H1 (cell line): Measurements from ENCODE around the gene ARMH2. TPM values are rescaled to one million over a fixed set of nuclear protein-coding genes. Genes with fewer than 3 reads are reported as not detected.

Source experiments
- CTCF ChIA-PET: fragments of 300-600 bp; sonication (Branson Sonifier 250); formaldehyde crosslinking; loops from one replicate; lab custom pipeline; 2021; ENCODE audit not compliant: partially characterized antibody; lab: Charles Lee
- POLR2A ChIA-PET: fragments of 300-600 bp; sonication (Branson Sonifier 250); formaldehyde crosslinking; loops from one replicate; lab custom pipeline; 2021; ENCODE audit warnings: inconsistent platforms; ENCODE audit not compliant: partially characterized antibody; lab: Charles Lee
- DNase-seq, 2 experiments: peaks; one replicate each; pipeline versions ENCODE4 v3.0.0 to v3.0.0-alpha.2; 2010 to 2022; ENCODE audit warnings: low spot score in 2 of 2, low read depth in 1 of 2, mixed read lengths in 1 of 2
- FAIRE-seq: peaks from 2 replicates; lab custom pipeline; 2011; peaks lifted over from hg19 to GRCh38; lab: Jason Lieb, UNC
- H2AFZ ChIP-seq: 2 replicates; pipeline ENCODE4 v1.8.1; 2012; ENCODE audit warnings: low read length, inconsistent platforms
- H2AK5ac ChIP-seq: 2 replicates; pipeline ENCODE4 v1.6.1; 2013; ENCODE audit warnings: low read depth, low read length
- H2BK120ac ChIP-seq: replicated peaks from 2 replicates; pipeline ENCODE3; 2013; ENCODE audit warnings: low read depth, low read length, inconsistent platforms
- H2BK12ac ChIP-seq: 2 replicates; pipeline ENCODE4 v1.6.1; 2013; ENCODE audit warnings: low read depth, low read length
- H2BK15ac ChIP-seq: 2 replicates; pipeline ENCODE4 v1.6.1; 2013; ENCODE audit warnings: low read length
- H2BK20ac ChIP-seq: 2 replicates; pipeline ENCODE4 v1.6.1; 2013; ENCODE audit warnings: low read length
- H2BK5ac ChIP-seq: 2 replicates; pipeline ENCODE4 v1.6.1; 2013; ENCODE audit warnings: low read depth, low read length
- H3K14ac ChIP-seq: 2 replicates; pipeline ENCODE4 v1.6.1; 2013; ENCODE audit warnings: inconsistent platforms; ENCODE audit not compliant: insufficient read length
- H3K18ac ChIP-seq: 2 replicates; pipeline ENCODE4 v1.6.1; 2013; ENCODE audit warnings: low read length; ENCODE audit errors: extremely low read depth
- H3K23ac ChIP-seq: 2 replicates; pipeline ENCODE4 v1.6.1; 2013; ENCODE audit warnings: inconsistent platforms; ENCODE audit not compliant: insufficient read length
- H3K23me2 ChIP-seq: 2 replicates; pipeline ENCODE4 v1.6.1; 2013; ENCODE audit warnings: low read depth, low read length
- H3K27ac ChIP-seq: 2 replicates; pipeline ENCODE4 v1.6.1; 2011; ENCODE audit warnings: low read depth, low read length, inconsistent platforms
- H3K27me3 ChIP-seq, 4 experiments: replicated peaks in 1 of 4; 1 replicate in 1 of 4; 2 replicates in 3 of 4; pipeline versions ENCODE4 v1.6.1 to v1.8.1; 2011 to 2013; ENCODE audit warnings: low read length in 3 of 4, mild to moderate bottlenecking in 3 of 4, inconsistent platforms in 2 of 4, mixed read lengths in 2 of 4, moderate library complexity in 1 of 4; ENCODE audit not compliant: control insufficient read depth in 3 of 4, insufficient read depth in 3 of 4; ENCODE audit errors: extremely low read depth in 1 of 4
- H3K36me3 ChIP-seq, 4 experiments: 2 replicates each; pipeline versions ENCODE4 v1.6.1 to v1.8.1; 2011 to 2013; ENCODE audit warnings: mild to moderate bottlenecking in 4 of 4, low read length in 3 of 4, moderate library complexity in 2 of 4, control low read depth in 1 of 4, inconsistent platforms in 1 of 4; ENCODE audit not compliant: insufficient read depth in 4 of 4, control insufficient read depth in 2 of 4
- H3K4ac ChIP-seq: replicated peaks from 2 replicates; pipeline ENCODE3; 2013; ENCODE audit warnings: low read length, low read depth, mixed read lengths, inconsistent platforms; ENCODE audit not compliant: insufficient read length
- H3K4me1 ChIP-seq, 4 experiments: replicated peaks in 1 of 4; 1 replicate in 1 of 4; 2 replicates in 3 of 4; pipeline versions ENCODE4 v1.6.1 to v1.8.1; 2011 to 2013; ENCODE audit warnings: low read length in 3 of 4, inconsistent platforms in 2 of 4, mixed read lengths in 1 of 4; ENCODE audit not compliant: insufficient read depth in 4 of 4, control insufficient read depth in 3 of 4
- H3K4me2 ChIP-seq, 2 experiments: 2 replicates each; pipeline versions ENCODE4 v1.6.1 to v1.8.1; 2011 to 2013; ENCODE audit warnings: low read depth in 2 of 2, low read length in 2 of 2, control low read depth in 1 of 2, inconsistent platforms in 1 of 2, mild to moderate bottlenecking in 1 of 2; ENCODE audit not compliant: insufficient read depth in 1 of 2
- H3K4me3 ChIP-seq, 4 experiments: fragments of 200-600, 300-600 bp in 1 of 4; sonication (generic), shearing (Covaris generic), sonication (Bioruptor Twin) in 1 of 4; 2 replicates each; pipeline versions ENCODE4 v1.5.1 to v1.8.1; 2011 to 2016; ENCODE audit warnings: low read length in 4 of 4, low read depth in 3 of 4, control low read depth in 2 of 4, inconsistent platforms in 2 of 4, mild to moderate bottlenecking in 2 of 4, mixed read lengths in 1 of 4, moderate library complexity in 1 of 4; ENCODE audit not compliant: insufficient read depth in 2 of 4; ENCODE audit errors: extremely low read depth in 1 of 4
- H3K56ac ChIP-seq: replicated peaks from 2 replicates; pipeline ENCODE3; 2013; ENCODE audit warnings: low read depth, mild to moderate bottlenecking, mixed read lengths, low read length, inconsistent platforms; ENCODE audit not compliant: insufficient read length
- H3K79me1 ChIP-seq: 2 replicates; pipeline ENCODE4 v1.6.1; 2013; ENCODE audit warnings: low read depth, low read length, control low read depth
- H3K79me2 ChIP-seq, 2 experiments: 2 replicates each; pipeline versions ENCODE4 v1.6.1 to v1.8.1; 2012 to 2013; ENCODE audit warnings: low read length in 2 of 2, mild to moderate bottlenecking in 2 of 2, inconsistent platforms in 1 of 2; ENCODE audit not compliant: insufficient read depth in 2 of 2, control insufficient read depth in 1 of 2
- H3K9ac ChIP-seq, 4 experiments: replicated peaks in 1 of 4; 1 replicate in 1 of 4; 2 replicates in 3 of 4; pipeline versions ENCODE4 v1.6.1 to v1.8.1; 2011 to 2013; ENCODE audit warnings: low read depth in 3 of 4, low read length in 3 of 4, control low read depth in 2 of 4, mild to moderate bottlenecking in 2 of 4, moderate library complexity in 2 of 4, inconsistent platforms in 1 of 4; ENCODE audit errors: extremely low read depth in 1 of 4
- H3K9me3 ChIP-seq, 2 experiments: 2 replicates each; pipeline versions ENCODE4 v1.6.1 to v1.8.1; 2012 to 2013; ENCODE audit warnings: mild to moderate bottlenecking in 2 of 2, moderate library complexity in 2 of 2, control low read depth in 1 of 2, inconsistent platforms in 1 of 2, low read depth in 1 of 2, low read length in 1 of 2, mixed read lengths in 1 of 2; ENCODE audit not compliant: insufficient read depth in 2 of 2
- H4K20me1 ChIP-seq, 2 experiments: replicated peaks in 1 of 2; 2 replicates each; pipeline versions ENCODE3 to v1.8.1; 2011 to 2013; ENCODE audit warnings: inconsistent platforms in 2 of 2, low read length in 2 of 2, mild to moderate bottlenecking in 1 of 2; ENCODE audit not compliant: insufficient read depth in 2 of 2, control insufficient read depth in 1 of 2
- H4K5ac ChIP-seq: 2 replicates; pipeline ENCODE4 v1.6.1; 2013; ENCODE audit warnings: low read length, low read depth, mixed read lengths, inconsistent platforms; ENCODE audit not compliant: insufficient read length
- H4K8ac ChIP-seq: 2 replicates; pipeline ENCODE4 v1.8.0; 2013; ENCODE audit warnings: mild to moderate bottlenecking, moderate library complexity, low read length, inconsistent platforms; ENCODE audit not compliant: insufficient read depth; ENCODE audit errors: extremely low read depth
- H4K91ac ChIP-seq: replicated peaks from 2 replicates; pipeline ENCODE3; 2013; ENCODE audit warnings: low read length, mixed read lengths, inconsistent platforms; ENCODE audit not compliant: insufficient read length
- CBX8 ChIP-seq: fragments of 300-800, 300-1000 bp; sonication (generic); IDR thresholded peaks from 2 replicates; pipeline ENCODE4 v1.7.1; 2016; ENCODE audit warnings: low read depth, low read length, borderline replicate concordance
- CEBPB ChIP-seq: IDR thresholded peaks from 2 replicates; pipeline ENCODE4 v1.6.1; 2012; ENCODE audit warnings: low read depth, low read length
- EGR1 ChIP-seq: IDR thresholded peaks from 2 replicates; pipeline ENCODE4 v1.6.1; 2011; ENCODE audit warnings: low read depth, low read length, borderline replicate concordance
- JUN ChIP-seq: IDR thresholded peaks from 2 replicates; pipeline ENCODE4 v1.6.1; 2011; ENCODE audit warnings: low read depth, mild to moderate bottlenecking, improper control_type of control experiment, low read length
- NANOG ChIP-seq: IDR thresholded peaks from 2 replicates; pipeline ENCODE4 v1.6.1; 2011; ENCODE audit warnings: low read length, low read depth, mild to moderate bottlenecking, inconsistent platforms; ENCODE audit not compliant: insufficient read depth, poor library complexity, severe bottlenecking
- POLR2A ChIP-seq, 2 experiments: IDR thresholded peaks; 1 replicate in 1 of 2; 2 replicates in 1 of 2; pipeline ENCODE4 v1.6.1; 2011; ENCODE audit warnings: low read depth in 2 of 2, low read length in 2 of 2, mild to moderate bottlenecking in 2 of 2; ENCODE audit errors: control extremely low read depth in 1 of 2
- POU5F1 ChIP-seq: IDR thresholded peaks from 2 replicates; pipeline ENCODE4 v1.6.1; 2011; ENCODE audit warnings: low read depth, mild to moderate bottlenecking, low read length, moderate library complexity
- SAP30 ChIP-seq: fragments of 300-600 bp; sonication (generic); IDR thresholded peaks from 2 replicates; pipeline ENCODE4 v1.7.1; 2012; ENCODE audit warnings: low read length, moderate library complexity, mild to moderate bottlenecking, inconsistent platforms; ENCODE audit not compliant: insufficient read depth, insufficient replicate concordance
- SIX5 ChIP-seq: IDR thresholded peaks from 2 replicates; pipeline ENCODE4 v1.6.1; 2011; ENCODE audit warnings: mild to moderate bottlenecking, low read depth, low read length
- SP4 ChIP-seq: IDR thresholded peaks from 2 replicates; pipeline ENCODE4 v1.6.1; 2012; ENCODE audit warnings: low read length, inconsistent platforms
- WGBS, 2 experiments: shearing (Covaris generic) in 1 of 2; methylation state at CpG; one replicate each; pipeline versions ENCODE4 v1.1.6 to v1.1.7; 2013 to 2015; ENCODE audit warnings: low lambda C conversion rate in 2 of 2, mixed read lengths in 2 of 2, inconsistent platforms in 1 of 2, low coverage in 1 of 2, missing lambda C conversion rate in 1 of 2; ENCODE audit not compliant: insufficient replicate concordance in 2 of 2, insufficient coverage in 1 of 2, insufficient read length in 1 of 2; ENCODE audit errors: extremely low coverage in 1 of 2, missing lambda C conversion rate in 1 of 2; 5-methylcytosine and 5-hydroxymethylcytosine counted together
- polyA plus RNA-seq, 7 experiments: library from polyadenylated mRNA; depleted of rRNA in 3 of 7; stranded (reverse) in 5 of 7; unstranded in 2 of 7; fragments of >200 nt in 5 of 7; fragments of 200-250 nt in 2 of 7; gene quantifications; 1 replicate in 5 of 7; 2 replicates in 1 of 7; 4 replicates in 1 of 7; pipeline versions ENCODE4 v1.2.1 to v1.2.3, GENCODE V29; 2011 to 2013; ENCODE audit warnings: missing spikeins in 2 of 7, mixed read lengths in 2 of 7
- total RNA-seq: library from RNA; stranded (reverse); fragmentation: NEBNext Ultra II Directional; extraction: Animal tissue kit (Norgen Biotek cat#: 25700); gene quantifications from 2 replicates; pipeline ENCODE4 v1.2.1, GENCODE V29; 2021
- TF ChIP-seq, protein P1 (sequence below): IDR thresholded peaks from 2 replicates; pipeline ENCODE4 v1.6.1; 2012; ENCODE audit warnings: inconsistent platforms
- TF ChIP-seq, protein P2 (sequence below), 3 experiments: IDR thresholded peaks; 1 replicate in 2 of 3; 2 replicates in 1 of 3; pipeline versions ENCODE4 v1.5.1 to v1.6.1; 2011; ENCODE audit warnings: low read length in 3 of 3, mild to moderate bottlenecking in 3 of 3, inconsistent platforms in 2 of 3, low read depth in 1 of 3, moderate library complexity in 1 of 3; ENCODE audit not compliant: insufficient read depth in 1 of 3; ENCODE audit errors: control extremely low read depth in 1 of 3

The ARMH2 gene
- total and polyA plus RNA-seq, 2 of the 8 experiments (the other 6 are each of a cell fraction or from before 2014, with no cell fraction given): not detected

DNA sequence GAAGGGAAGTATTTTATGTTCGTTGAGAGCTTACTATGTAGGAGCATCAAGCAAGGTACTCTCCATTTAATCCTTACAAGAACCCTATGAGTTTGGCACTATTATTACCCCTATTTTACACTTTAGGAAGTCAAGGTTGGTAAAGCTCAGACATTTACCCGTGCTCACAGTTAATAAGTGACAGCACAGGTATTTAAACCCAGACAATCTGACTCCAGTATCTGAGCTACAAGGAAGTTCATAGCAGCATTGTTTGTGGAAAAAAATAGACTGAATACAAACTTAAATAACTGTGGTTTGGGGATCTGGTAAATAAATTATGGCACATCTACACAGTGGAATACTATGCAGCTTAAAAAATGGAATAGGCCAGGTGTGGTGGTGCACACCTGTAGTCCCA, 45.2 kb downstream of the ARMH2 start:
- 85% methylated on average over 2 of the region's 2 CpGs; no CpG with 5 or more reads in 1 of the 2 experiments for WGBS, 2 experiments
- Histone ChIP-seq H3K4ac (no peak overlapping the region), H2BK12ac (no peak overlapping the region), H2BK20ac (no peak overlapping the region), H4K5ac (no peak overlapping the region), H3K27ac (no peak overlapping the region), H4K8ac (no peak overlapping the region), H3K56ac (no peak overlapping the region), H3K23ac (no peak overlapping the region), H2BK15ac (no peak overlapping the region), H3K14ac (no peak overlapping the region), H3K79me1 (no peaks in the 10 kb centered on the region), H3K4me3 (no peak overlapping the region), H3K9me3 (no peaks in the 10 kb centered on the region), H3K36me3 (no peaks in the 10 kb centered on the region; a peak in 1 of 8 replicates), H2BK120ac (no peak overlapping the region), H3K27me3 (no peaks in the 10 kb centered on the region), H3K79me2 (no peaks in the 10 kb centered on the region), H3K9ac (no peak overlapping the region), H2BK5ac (no peak overlapping the region), H3K4me2 (no peak overlapping the region), H3K18ac (no peak overlapping the region), H4K20me1 (no peaks in the 10 kb centered on the region), H3K23me2 (no peaks in the 10 kb centered on the region), H4K91ac (no peak overlapping the region), H2AFZ (no peak overlapping the region), H2AK5ac (no peak overlapping the region), H3K4me1 (no peaks in the 10 kb centered on the region)
- ChIA-PET CTCF (interaction anchor here (0.6 to 0.9 kb wide), 2 partner anchors 165 to 205 kb away, joined by 3 read pairs; no protein-coding TSS in a partner anchor), POLR2A (interaction anchor here (0.8 kb wide), 1 partner anchor 46 kb away, joined by 3 read pairs; no protein-coding TSS in a partner anchor)
- FAIRE-seq (no peak), DNase-seq (no peak)
- TF ChIP-seq POLR2A (IDR thresholded peaks at IDR 0.05; ENCODE audit: control extremely low read depth in 1 of 2, low read depth in 2 of 2, low read length in 2 of 2) (no peak), SIX5 (no peak), EGR1 (no peak), SP4 (no peak), CBX8 (no peak), POU5F1 (no peak), SAP30 (no peak), JUN (no peak), NANOG (no peak), CEBPB (no peak)
- TF ChIP-seq, protein P1, sequence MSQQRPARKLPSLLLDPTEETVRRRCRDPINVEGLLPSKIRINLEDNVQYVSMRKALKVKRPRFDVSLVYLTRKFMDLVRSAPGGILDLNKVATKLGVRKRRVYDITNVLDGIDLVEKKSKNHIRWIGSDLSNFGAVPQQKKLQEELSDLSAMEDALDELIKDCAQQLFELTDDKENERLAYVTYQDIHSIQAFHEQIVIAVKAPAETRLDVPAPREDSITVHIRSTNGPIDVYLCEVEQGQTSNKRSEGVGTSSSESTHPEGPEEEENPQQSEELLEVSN: no peak
- TF ChIP-seq, protein P2, sequence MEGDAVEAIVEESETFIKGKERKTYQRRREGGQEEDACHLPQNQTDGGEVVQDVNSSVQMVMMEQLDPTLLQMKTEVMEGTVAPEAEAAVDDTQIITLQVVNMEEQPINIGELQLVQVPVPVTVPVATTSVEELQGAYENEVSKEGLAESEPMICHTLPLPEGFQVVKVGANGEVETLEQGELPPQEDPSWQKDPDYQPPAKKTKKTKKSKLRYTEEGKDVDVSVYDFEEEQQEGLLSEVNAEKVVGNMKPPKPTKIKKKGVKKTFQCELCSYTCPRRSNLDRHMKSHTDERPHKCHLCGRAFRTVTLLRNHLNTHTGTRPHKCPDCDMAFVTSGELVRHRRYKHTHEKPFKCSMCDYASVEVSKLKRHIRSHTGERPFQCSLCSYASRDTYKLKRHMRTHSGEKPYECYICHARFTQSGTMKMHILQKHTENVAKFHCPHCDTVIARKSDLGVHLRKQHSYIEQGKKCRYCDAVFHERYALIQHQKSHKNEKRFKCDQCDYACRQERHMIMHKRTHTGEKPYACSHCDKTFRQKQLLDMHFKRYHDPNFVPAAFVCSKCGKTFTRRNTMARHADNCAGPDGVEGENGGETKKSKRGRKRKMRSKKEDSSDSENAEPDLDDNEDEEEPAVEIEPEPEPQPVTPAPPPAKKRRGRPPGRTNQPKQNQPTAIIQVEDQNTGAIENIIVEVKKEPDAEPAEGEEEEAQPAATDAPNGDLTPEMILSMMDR (IDR thresholded peaks at IDR 0.05; ENCODE audit: control extremely low read depth in 1 of 3, insufficient read depth in 1 of 3, low read depth in 1 of 3, low read length in 3 of 3): no peak
